Smooth muscle cell of the umbilical artery (primary cell): ENCODE measurements around the gene MYRFL. TPM values are rescaled to one million over a fixed set of nuclear protein-coding genes. Genes with fewer than 3 reads are reported as not detected.

ENCODE experiments used
- total RNA-seq: library from RNA; depleted of rRNA; stranded (reverse); fragments of >200 nt; gene quantifications from 2 replicates; pipeline ENCODE4 v1.2.3, GENCODE V29; 2014

Gene MYRFL
- under 0.01 and 0.23 TPM in 2 replicates for total RNA-seq

DNA sequence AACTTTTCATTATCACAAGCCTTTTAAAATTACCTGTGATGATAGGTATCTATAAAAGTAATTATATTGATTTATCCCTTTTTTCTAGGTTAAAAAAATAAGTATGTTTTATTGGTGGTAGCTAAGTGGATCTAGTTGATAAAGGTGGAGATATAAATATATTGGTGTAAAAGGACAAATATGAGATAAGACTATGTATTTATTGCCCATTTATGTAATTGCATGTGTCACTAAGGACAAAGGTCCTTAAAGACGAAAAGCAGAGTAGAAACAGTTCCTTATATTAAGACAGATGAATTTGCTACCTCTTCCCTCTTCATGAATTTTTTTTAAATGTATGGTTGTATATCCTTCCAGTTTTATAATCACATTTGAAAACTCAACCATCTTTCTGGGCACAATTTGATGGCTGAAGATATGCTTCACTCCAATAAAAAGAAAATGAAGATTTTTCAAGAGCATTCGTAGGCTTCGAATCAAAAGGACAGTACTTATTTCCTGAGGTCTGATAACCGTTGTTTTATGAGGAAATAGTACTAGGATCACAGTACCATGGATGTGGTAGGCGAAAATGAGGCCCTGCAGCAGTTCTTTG is at the start of gene MYRFL:
MYRFL (plus strand) TSS at position 262 of the 595 bp plus-strand sequence; CDS start at position 553, 291 bp downstream.

Other genes with a start within 250 kb of the MYRFL start
- 255 and 339 TPM in 2 replicates for gene CCT2, start 239.8 kb upstream of the MYRFL start, total RNA-seq
- not detected in 2 replicates for gene LRRC10, start 214.3 kb upstream of the MYRFL start, total RNA-seq
- 0.30 and 0.37 TPM in 2 replicates for gene BEST3, start 125.9 kb upstream of the MYRFL start, total RNA-seq
- 17.8 and 29.9 TPM in 2 replicates for gene RAB3IP, start 86.4 kb upstream of the MYRFL start, total RNA-seq